Activated CD4-positive, alpha-beta T cell treated with anti-CD3 and anti-CD28 coated beads for 24 hours (primary cell): ENCODE measurements around the gene WDR55.
"Not testable (repeated sequence)": the region's sequence is repeated elsewhere in the genome, so short reads cannot be mapped to it uniquely, and the experiment has no call there.

ENCODE experiments used
- DNase-seq, 2 donors: peaks; one replicate each; pipeline ENCODE4 v3.0.0-alpha.2; 2020; ENCODE audit warnings: low read depth in 2 of 2

Gene WDR55

GRCh38 chr5:140710899-140711552, 46.3 kb downstream of the WDR55 start:
- DNase-seq: peak; percentile 79 to 86

DNA sequence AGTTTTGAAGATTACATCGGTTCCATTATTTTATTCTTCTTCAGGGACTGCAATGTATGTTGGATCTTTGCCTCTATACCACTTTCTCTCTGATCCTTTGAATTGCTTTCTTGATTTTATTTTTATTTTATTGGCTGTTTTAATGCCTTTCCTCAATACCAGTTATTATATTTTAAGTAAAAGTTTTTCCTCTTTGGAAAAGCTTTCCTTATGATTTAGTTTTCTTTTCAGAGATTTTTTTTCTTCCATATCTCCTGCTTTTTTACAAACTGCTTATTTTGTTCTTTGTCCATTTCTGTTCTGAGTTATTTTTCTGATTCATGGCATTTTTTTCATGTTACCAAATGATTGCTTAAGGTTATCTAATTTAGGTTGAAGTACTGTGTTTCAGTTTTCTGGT, 47.1 kb downstream of the WDR55 start:
- no peak for DNase-seq

DNA sequence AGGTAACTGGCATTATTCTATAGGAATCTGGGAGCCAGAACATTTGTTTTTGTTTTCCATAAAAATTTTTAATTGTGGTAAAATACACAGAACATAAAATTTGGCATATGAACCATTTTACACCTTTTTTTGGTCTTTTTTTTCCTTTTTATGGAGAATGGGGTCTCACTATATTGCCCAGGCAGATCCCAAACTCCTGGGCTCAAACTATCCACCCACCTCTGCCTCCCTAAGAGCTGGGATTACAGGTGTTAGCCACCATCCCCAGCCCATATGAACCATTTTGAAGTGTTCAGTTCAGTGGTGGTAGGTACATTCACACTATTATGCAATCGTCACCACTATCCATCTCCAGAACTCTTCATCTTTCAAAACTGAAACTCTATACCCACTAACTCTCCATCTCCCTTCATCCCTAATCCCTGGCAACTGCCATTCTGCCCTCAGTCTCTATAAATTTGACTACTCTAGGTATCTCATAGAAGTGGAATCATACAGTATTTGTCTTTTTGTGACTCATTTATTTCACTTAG, 48.9 kb downstream of the WDR55 start:
- DNase-seq: no peak

GRCh38 chr5:140716238-140716637, 51.5 kb downstream of the WDR55 start:
- DNase-seq: not testable (repeated sequence)

- no peak for DNase-seq
Observed at GRCh38 chr5:140718266-140718592, 53.5 kb downstream of the WDR55 start.

- DNase-seq: not testable (repeated sequence)
Observed at GRCh38 chr5:140720738-140721137, 56.0 kb downstream of the WDR55 start.

DNA sequence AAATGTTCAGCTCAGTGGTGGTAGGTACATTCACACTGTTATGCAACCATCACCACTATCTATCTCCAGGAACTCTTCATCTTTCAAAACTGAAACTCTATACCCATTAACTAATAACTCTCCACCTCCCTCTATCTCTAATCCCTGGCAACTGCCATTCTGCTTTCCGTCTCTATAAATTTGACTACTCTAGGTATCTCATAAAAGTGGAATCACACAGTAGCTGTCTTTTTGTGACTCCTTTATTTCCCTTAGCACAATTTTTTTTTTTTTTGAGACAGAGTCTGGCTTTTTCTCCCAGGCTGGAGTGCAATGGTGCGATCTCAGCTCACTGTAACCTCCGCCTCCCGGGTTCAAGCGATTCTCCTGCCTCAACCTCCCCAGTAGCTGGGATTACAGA, 56.7 kb downstream of the WDR55 start:
- DNase-seq: not testable (repeated sequence)
